Activated CD4-positive, alpha-beta T cell treated with anti-CD3 and anti-CD28 coated beads, Interleukin-2, Interleukin-4, amounts not matched to agents 100 ng/mL and 50 ng/mL, durations not matched to agents 16 hours and 8 hours (primary cell): ENCODE results near the gene PIN1.
A peak's percentile ranks its signal among the peaks of the same experiment; 100 is the strongest.
"Not testable (repeated sequence)": the region's sequence is repeated elsewhere in the genome, so short reads cannot be mapped to it uniquely, and the experiment has no call there.

Experiments used
- DNase-seq: peaks from one replicate; pipeline ENCODE4 v3.0.0-alpha.2; 2020; ENCODE audit warnings: low spot score

Gene PIN1

GRCh38 chr19:9834726-9835506 lies at the start of gene PIN1:
Gene PIN1, plus strand, starts transcription at chr19:9835318. Its CDS starts 27 bp downstream, at chr19:9835345.
- peak; percentile 99 for DNase-seq

DNA sequence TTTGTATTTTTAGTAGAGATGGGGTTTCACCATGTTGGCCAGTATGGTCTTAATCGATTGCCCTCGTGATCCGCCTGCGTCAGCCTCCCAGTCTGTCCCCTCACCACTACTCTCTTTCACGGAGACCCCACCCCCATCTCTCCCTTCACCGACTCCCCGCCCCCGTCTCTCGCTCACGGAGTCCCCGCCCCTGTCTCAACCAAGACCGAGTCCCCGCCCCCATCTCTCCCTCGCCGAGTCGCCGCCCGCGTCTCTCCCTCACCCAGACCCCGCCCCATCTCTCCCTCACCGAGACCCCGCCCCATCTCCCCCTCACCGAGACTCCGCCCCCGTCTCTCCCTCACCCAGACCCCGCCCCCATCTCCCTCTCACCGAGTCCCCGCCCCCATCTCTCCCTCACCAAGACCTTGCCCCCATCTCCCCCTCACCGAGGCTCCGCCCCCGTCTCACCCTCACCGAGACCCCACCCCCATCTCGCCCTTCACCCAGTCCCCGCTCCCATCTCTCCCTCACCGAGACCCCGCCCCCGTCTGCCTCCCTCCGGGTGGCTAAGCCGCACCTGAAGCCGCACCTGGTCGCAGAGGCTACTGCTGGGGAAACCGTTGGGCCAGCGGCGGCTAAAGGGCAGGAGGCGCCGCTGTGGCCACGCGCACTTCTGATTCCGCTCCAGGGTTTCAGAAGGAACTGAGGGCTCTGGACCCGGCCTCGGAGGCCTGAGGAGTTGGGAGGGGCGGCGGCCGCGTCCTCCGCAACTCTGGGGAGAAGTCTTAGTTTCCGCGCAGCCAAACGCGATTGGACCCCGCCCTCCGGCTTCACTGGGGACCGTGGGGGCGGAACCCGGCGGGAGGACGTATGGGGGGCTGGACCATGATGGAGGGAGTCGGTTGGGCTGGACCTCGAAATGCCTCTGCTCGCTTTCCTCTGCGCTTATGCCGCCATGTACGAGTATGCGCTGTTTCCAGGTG lies 49.5 kb upstream of the PIN1 start:
- DNase-seq, result peak; percentile 94

DNA sequence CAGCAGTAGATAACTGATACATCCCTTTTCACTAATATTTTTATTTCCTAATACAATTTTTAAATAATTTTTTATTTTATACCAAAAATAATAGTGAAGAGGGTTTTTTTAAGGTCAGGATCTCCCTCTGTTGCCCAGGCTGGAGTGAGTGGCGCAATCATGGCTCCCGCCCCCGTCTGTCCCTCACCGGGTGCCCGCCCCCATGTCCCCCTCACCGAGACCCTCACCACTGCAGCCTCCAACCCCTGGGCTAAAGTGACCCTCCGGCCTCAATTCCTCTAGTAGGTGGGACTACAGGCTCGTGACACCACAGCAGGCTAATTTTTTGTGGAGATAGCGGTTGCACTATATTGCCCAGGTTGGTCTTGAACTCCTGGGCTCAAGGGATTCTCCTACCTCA lies 48.8 kb upstream of the PIN1 start:
- no peak for DNase-seq

DNA sequence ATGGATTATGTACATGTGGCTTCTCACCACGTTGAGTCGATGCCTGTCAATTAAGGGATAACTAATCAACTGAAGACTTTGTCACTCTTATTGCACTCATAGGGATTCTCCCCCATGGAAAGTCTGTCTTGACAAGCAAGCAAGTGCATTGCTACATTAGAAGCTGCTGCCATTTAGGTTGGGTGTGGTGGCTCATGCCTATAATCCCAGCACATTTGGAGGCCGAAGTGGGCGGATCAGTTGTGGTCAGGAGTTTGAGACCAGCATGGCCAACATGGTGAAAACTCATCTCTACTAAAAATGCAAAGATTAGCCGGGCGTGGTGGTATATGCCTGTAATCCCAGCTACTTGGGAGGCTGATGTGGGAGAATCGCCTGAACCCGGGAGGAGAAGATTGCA lies 48.3 kb upstream of the PIN1 start:
- DNase-seq, result no peak

DNA sequence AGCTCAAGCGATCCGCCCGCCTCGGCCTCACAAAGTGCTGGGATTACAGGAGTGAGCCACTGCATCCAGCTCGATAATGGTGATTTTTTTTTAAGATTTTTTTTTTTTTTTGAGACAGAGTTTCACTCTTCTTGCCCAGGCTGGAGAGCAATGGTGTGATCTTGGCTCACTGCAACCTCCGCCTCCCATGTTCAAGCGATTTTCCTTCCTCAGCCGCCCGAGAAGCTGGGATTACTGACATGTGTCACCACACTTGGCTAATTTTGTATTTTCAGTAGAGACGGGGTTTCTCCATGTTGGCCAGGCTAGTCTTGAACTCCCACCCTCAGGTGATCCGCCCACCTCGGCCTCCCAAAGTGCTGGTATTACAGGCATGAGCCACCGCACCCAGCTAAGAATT lies 46.5 kb upstream of the PIN1 start:
- DNase-seq, result not testable (repeated sequence)

DNA sequence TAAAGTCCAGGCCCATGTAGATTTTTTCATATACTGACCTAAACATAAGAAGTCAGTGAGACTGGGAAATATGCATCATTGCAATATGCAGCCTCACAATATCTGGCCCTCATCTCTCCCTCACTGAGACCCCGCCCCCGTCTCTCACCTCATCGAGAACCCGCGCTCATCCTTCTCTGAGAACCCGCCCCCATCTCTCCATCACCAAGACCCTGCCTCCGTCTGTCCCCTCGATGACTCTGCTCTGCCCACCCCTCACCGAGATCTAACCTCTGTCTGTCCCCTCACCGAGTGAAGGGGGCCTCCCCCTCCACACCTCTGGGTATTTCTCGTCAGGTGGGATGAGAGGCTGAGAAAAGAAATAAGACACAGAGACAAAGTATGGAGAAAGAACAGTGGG lies 46.1 kb upstream of the PIN1 start:
- no peak for DNase-seq

DNA sequence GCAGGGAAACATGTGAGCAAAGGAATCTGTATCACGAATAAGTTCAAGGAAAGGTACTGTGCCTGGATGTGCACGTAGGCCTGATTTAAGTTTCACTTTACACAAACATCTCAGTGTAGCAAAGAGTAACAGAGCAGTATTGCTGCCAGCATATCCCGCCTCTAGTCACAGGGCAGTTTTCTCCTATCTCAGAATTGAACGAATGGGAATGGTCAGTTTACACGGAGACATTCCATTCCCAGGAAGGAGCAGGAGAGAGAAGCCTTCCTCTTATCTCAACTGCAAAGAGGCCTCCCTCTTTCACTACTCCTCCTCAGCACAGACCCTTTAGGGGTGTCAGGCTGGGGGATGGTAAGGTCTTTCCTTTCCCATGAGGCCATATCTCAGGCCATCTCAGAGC lies 45.5 kb upstream of the PIN1 start:
- DNase-seq, result not testable (repeated sequence)

DNA sequence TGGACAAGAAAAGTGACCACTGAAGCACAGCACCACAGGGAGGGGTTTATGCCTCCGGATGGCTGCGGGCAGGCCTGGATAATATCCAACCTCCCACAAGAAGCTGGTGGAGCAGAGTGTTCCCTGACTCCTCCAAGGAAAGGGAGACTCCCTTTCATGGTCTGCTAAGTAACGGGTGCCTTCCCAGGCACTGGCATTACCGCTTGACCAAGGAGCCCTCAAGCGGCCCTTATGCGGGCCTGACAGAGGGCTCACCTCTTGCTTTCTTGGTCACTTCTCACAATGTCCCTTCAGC lies 44.1 kb upstream of the PIN1 start:
- DNase-seq, result not testable (repeated sequence)

GRCh38 chr19:9791552-9792205 lies 43.4 kb upstream of the PIN1 start:
- DNase-seq, result peak; percentile 86

- DNase-seq, result peak; percentile 79
Measured at GRCh38 chr19:9792206-9793070, 42.7 kb upstream of the PIN1 start.

GRCh38 chr19:9793071-9793591 lies 42.0 kb upstream of the PIN1 start:
- DNase-seq, result peak; percentile 31

DNA sequence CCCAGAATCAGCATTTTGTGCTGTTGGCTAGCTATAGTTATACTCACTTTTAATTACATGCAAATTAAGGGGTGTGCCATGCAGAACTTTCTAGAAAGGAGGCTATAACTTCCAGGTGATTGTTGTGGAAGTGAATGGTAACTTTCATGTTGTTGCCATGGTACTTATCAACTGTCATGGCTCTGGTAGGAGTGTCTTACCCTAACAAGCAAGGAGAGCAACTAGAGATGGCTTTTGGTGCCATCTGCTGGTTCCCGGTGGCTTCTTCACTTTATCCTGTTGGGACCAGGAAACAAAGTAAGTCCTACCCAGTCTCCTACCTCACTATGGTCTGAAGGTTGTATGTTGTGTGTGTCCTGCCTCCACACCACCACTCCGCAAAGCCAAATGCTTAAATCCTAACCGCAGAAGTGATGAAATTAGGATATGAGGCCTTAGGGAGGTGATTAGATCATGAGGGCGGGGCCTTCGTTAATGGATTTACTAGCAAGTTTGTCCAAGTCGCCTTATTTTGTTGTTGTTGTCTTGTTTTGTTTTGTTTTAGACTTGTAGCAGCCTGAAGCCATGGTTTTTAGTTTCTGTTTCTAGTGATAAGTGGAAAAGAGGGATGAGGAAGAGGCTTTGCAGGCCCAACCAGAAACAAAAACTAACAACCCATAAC lies 38.9 kb upstream of the PIN1 start:
- DNase-seq, result peak; percentile 86

GRCh38 chr19:9797871-9798270 lies 37.2 kb upstream of the PIN1 start:
- no peak for DNase-seq

- DNase-seq, result peak; percentile 27
Measured at GRCh38 chr19:9799162-9799561, 36.0 kb upstream of the PIN1 start.

DNA sequence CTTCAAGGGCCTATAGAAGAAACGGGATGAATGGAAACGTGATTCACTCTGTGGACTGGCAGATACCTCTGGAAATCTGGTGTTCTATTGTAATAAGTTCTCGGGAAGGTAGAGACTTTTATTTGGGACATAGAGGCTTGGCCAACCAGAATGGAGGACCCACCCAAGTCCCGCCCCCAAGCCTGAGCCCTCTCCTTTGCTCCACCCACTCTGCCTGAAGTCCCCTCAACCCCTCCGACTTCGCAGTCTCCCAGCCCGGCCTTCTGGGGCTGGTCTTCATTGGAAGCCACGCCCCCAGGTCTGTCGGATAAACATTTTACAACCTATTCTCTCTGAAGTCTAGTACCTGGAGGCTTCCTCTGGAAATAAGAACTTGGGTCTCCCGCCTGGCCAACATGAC lies 33.1 kb upstream of the PIN1 start:
- no peak for DNase-seq

DNA sequence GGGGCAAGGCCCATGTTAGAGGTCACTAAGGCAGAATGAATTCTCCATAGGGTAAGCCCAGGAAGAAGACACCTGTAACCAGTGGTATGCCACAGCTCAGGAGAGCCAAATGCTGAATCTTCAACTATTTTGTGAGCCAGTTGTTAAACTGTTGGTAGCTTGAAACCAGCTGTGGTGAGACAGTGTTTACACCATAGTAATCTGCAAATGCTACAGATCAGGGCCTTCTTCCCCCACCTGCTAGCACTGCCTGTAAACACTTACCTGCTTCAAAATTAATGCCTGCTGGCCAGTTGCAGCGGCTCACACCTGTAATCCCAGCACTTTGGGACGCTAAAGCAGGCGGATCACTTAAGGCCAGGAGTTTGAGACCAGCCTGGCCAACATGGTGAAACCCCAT lies 28.3 kb upstream of the PIN1 start:
- no peak for DNase-seq

- no peak for DNase-seq
Measured at GRCh38 chr19:9808855-9809824, 26.0 kb upstream of the PIN1 start.

GRCh38 chr19:9811139-9811538 lies 24.0 kb upstream of the PIN1 start:
- no peak for DNase-seq

DNA sequence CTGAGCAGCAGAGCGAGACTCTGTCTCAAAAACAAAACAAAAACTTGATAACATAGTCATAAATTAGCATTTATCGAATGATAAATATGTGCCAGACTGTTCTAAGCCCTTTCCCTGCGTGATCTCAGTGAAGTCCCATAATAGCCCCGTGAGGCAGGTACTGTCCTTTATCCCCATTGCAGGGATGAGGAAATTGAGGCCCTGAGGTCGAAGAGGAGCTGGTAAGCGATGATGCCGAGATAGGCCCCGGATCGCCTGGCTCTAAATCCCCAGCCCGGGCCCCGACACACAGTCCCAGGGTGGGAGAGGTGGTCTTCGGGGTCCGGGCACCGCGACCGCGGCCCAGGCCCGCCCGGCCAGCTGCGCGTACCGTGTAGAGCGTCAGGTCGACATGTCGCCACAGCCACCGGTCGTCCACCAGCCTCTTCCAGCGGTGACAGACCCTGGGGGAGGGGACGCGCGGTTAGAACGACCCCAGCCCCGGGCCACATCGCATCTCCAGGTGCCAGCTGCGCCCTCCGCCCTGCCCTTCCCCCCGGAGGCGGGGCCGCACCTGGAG lies 16.9 kb upstream of the PIN1 start:
- DNase-seq, result no peak
